Ovary (tissue), 3 donors: ENCODE data around the gene VPS25.
"Not testable (repeated sequence)": the region's sequence is repeated elsewhere in the genome, so short reads cannot be mapped to it uniquely, and the experiment has no call there.

Experiments used
- CTCF ChIP-seq, 3 donors: fragments of 450-650 bp in 2 of 3; fragments of 200-600 bp in 1 of 3; IDR thresholded peaks; one replicate each; pipeline versions ENCODE4 v1.5.1 to v1.8.0; 2016 to 2022; ENCODE audit warnings: antibody characterized with exemption in 3 of 3, mild to moderate bottlenecking in 1 of 3
- POLR2A ChIP-seq: fragments of 450-650 bp; IDR thresholded peaks from one replicate; pipeline ENCODE4 v1.6.1; 2017; ENCODE audit warnings: antibody characterized with exemption, mild to moderate bottlenecking, moderate library complexity
- donor health status: DM: no; HTN: no; CAD: no.

GRCh38 chr17:42742916-42743315 is 30.3 kb upstream of the VPS25 start:
- not testable (repeated sequence) for TF ChIP-seq CTCF (IDR thresholded peaks at IDR 0.05); POLR2A
